ENCODE measurements around the gene CNGA4. TPM values are rescaled to one million over a fixed set of nuclear protein-coding genes. Genes with fewer than 3 reads are reported as not detected.

The CNGA4 gene
- total RNA-seq, 1 donor from 2014 or later = not detected

GRCh38 chr11:6260207-6260726 is 21.4 kb downstream of the CNGA4 start:
- intact Hi-C loops (cut with DNase I) = no loop called here
- TF ChIP-seq CTCF (IDR thresholded peaks at IDR 0.05) = no peak
- Histone ChIP-seq H3K4me1 (peaks cover 3 to 13% of the 10 kb centered on the region in 2 donors), H3K27me3 (peaks cover 6% of the 10 kb centered on the region), H3K4me3 (peak overlapping the region; percentile 62 to 80), H3K36me3 (no peaks in the 10 kb centered on the region), H3K27ac (no peak overlapping the region), H3K9me3 (no peaks in the 10 kb centered on the region)
- no peak for DNase-seq (ENCODE audit: low spot score in 2 of 2)

GRCh38 chr11:6263662-6264061 is 24.8 kb downstream of the CNGA4 start:
- H3K9me3 ChIP-seq = no peaks in the 10 kb centered on the region
- no peak for DNase-seq (ENCODE audit: low spot score in 2 of 2)
- no peak for TF ChIP-seq CTCF (IDR thresholded peaks at IDR 0.05)
- no peak overlapping the region for H3K4me3 ChIP-seq
- H3K27me3 ChIP-seq = peaks cover 6% of the 10 kb centered on the region
- H3K27ac ChIP-seq = no peak overlapping the region
- peaks cover 3 to 12% of the 10 kb centered on the region in 2 donors for H3K4me1 ChIP-seq
- intact Hi-C loops (cut with DNase I) = no loop called here
- H3K36me3 ChIP-seq = no peaks in the 10 kb centered on the region

GRCh38 chr11:6268820-6269219 is 29.9 kb downstream of the CNGA4 start:
- H3K9me3 ChIP-seq = no peaks in the 10 kb centered on the region
- TF ChIP-seq CTCF (IDR thresholded peaks at IDR 0.05) = no peak
- H3K4me3 ChIP-seq = no peak overlapping the region
- H3K27ac ChIP-seq = no peak overlapping the region
- no peaks in the 10 kb centered on the region for H3K36me3 ChIP-seq
- no peaks in the 10 kb centered on the region for H3K4me1 ChIP-seq
- no peak for DNase-seq (ENCODE audit: low spot score in 2 of 2)
- intact Hi-C loops (cut with DNase I) = no loop called here
- no peaks in the 10 kb centered on the region for H3K27me3 ChIP-seq

- Histone ChIP-seq H3K9me3 (no peaks in the 10 kb centered on the region), H3K36me3 (no peaks in the 10 kb centered on the region), H3K4me3 (no peak overlapping the region), H3K27ac (no peak overlapping the region), H3K27me3 (no peaks in the 10 kb centered on the region), H3K4me1 (no peaks in the 10 kb centered on the region)
- intact Hi-C loops (cut with DNase I) = no loop called here
- no peak for DNase-seq (ENCODE audit: low spot score in 2 of 2)
- TF ChIP-seq CTCF (IDR thresholded peaks at IDR 0.05) = peak in 1 of 3 experiments; percentile 6
These were observed 31.1 kb downstream of the CNGA4 start for GRCh38 chr11:6269994-6270393.

- TF ChIP-seq CTCF (IDR thresholded peaks at IDR 0.05) = no peak
These were observed 31.8 kb downstream of the CNGA4 start for GRCh38 chr11:6270584-6271246.

More at GRCh38 chr11:6270584-6271246, 31.8 kb downstream of the CNGA4 start:
- Histone ChIP-seq H3K9me3 (no peaks in the 10 kb centered on the region), H3K27me3 (no peaks in the 10 kb centered on the region), H3K4me1 (no peaks in the 10 kb centered on the region), H3K27ac (no peak overlapping the region), H3K36me3 (no peaks in the 10 kb centered on the region), H3K4me3 (no peak overlapping the region)
- DNase-seq (ENCODE audit: low spot score in 2 of 2) = no peak
- intact Hi-C loops (cut with DNase I) = no loop called here

All from ascending aorta (tissue), 2 donors.